CD4-positive, CD25-positive, alpha-beta regulatory T cell (primary cell): ENCODE data around the gene WDR89. TPM values are rescaled to one million over a fixed set of nuclear protein-coding genes. Genes with fewer than 3 reads are reported as not detected.
A peak's percentile ranks its signal among the peaks of the same experiment; 100 is the strongest.

ENCODE experiments used
- ATAC-seq, 2 donors: fragments of 150-1000 bp; cut with Tn5 transposase; one replicate each; pipeline ENCODE4 v1.10.0; 2021; ENCODE audit warnings: low read depth in 2 of 2, moderate number of reproducible peaks in 2 of 2, moderate library complexity in 1 of 2
- DNase-seq, 3 donors: peaks; one replicate each; pipeline versions ENCODE4 v3.0.0 to v3.0.0-alpha.2; 2012 to 2022; ENCODE audit warnings: mixed read lengths in 1 of 3
- H3K27ac ChIP-seq: one replicate; pipeline ENCODE4 v1.7.0; 2013; ENCODE audit warnings: mild to moderate bottlenecking, low read length; ENCODE audit not compliant: insufficient read depth, poor library complexity, severe bottlenecking
- H3K27me3 ChIP-seq: one replicate; pipeline ENCODE4 v1.7.0; 2013; ENCODE audit warnings: low read length; ENCODE audit not compliant: control insufficient read depth, insufficient read depth
- H3K36me3 ChIP-seq: one replicate; pipeline ENCODE4 v1.7.0; 2013; ENCODE audit warnings: mild to moderate bottlenecking, low read length, moderate library complexity; ENCODE audit not compliant: control insufficient read depth, insufficient read depth
- H3K4me1 ChIP-seq: 2 replicates; pipeline ENCODE4 v1.7.0; 2013; ENCODE audit warnings: mild to moderate bottlenecking, low read length; ENCODE audit not compliant: insufficient read depth, control insufficient read depth, poor library complexity, severe bottlenecking
- H3K4me3 ChIP-seq: one replicate; pipeline ENCODE4 v1.7.0; 2013; ENCODE audit warnings: low read depth, mild to moderate bottlenecking, low read length, moderate library complexity
- H3K9me3 ChIP-seq, 2 experiments: 1 replicate in 1 of 2; 2 replicates in 1 of 2; pipeline ENCODE4 v1.7.0; 2013; ENCODE audit warnings: low read length in 2 of 2, mild to moderate bottlenecking in 1 of 2, moderate library complexity in 1 of 2; ENCODE audit not compliant: control insufficient read depth in 2 of 2
- H3K27ac Mint-ChIP-seq, 3 donors: one replicate each; pipeline ENCODE4 v1.8.0; 2020 to 2022; ENCODE audit warnings: mild to moderate bottlenecking in 3 of 3, mixed read lengths in 3 of 3, moderate library complexity in 2 of 3
- H3K27me3 Mint-ChIP-seq: one replicate; pipeline ENCODE4 v1.8.0; 2022; ENCODE audit warnings: mild to moderate bottlenecking, mixed read lengths
- H3K36me3 Mint-ChIP-seq: one replicate; pipeline ENCODE4 v1.8.0; 2020; ENCODE audit warnings: mixed read lengths
- H3K4me1 Mint-ChIP-seq, 4 donors: one replicate each; pipeline ENCODE4 v1.8.0; 2020 to 2022; ENCODE audit warnings: mixed read lengths in 4 of 4, mild to moderate bottlenecking in 1 of 4
- H3K4me3 Mint-ChIP-seq, 4 donors: one replicate each; pipeline ENCODE4 v1.8.0; 2020 to 2022; ENCODE audit warnings: mild to moderate bottlenecking in 4 of 4, mixed read lengths in 4 of 4, moderate library complexity in 3 of 4
- H3K9me3 Mint-ChIP-seq, 7 donors: one replicate each; pipeline ENCODE4 v1.8.0; 2020 to 2022; ENCODE audit warnings: mixed read lengths in 7 of 7, mild to moderate bottlenecking in 3 of 7, moderate library complexity in 2 of 7
- polyA plus RNA-seq, 4 donors: library from polyadenylated mRNA; unstranded; fragments of 300-500 nt; fragmentation: Illumina TruSeq; gene quantifications; one replicate each; pipeline ENCODE4 v1.2.3, GENCODE V29; 2021
- total RNA-seq: library from RNA; stranded (reverse); gene quantifications from one replicate; pipeline ENCODE4 v1.2.3, GENCODE V29; 2022

WDR89 gene
- total and polyA plus RNA-seq, 5 donors from 2014 or later: 14.6 to 21.5 (median 19.3) TPM

- Mint-ChIP-seq H3K27ac (peak overlapping the region in 2 of 3 donors; percentile 12 to 42), H3K36me3 (peaks cover 30% of the 10 kb centered on the region), H3K27me3 (no peaks in the 10 kb centered on the region), H3K9me3 (no peaks in the 10 kb centered on the region), H3K4me1 (peaks cover 24 to 58% (median 32%) of the 10 kb centered on the region in 4 donors), H3K4me3 (no peak overlapping the region)
- no peak for DNase-seq
- H3K27ac ChIP-seq: no peak overlapping the region
- H3K27me3 ChIP-seq: no peaks in the 10 kb centered on the region
- ATAC-seq: no peak
- H3K4me1 ChIP-seq: peaks cover 4% of the 10 kb centered on the region
- H3K4me3 ChIP-seq: no peak overlapping the region
- no peaks in the 10 kb centered on the region for H3K9me3 ChIP-seq
- H3K36me3 ChIP-seq: peaks cover 24% of the 10 kb centered on the region
These were observed 26.9 kb downstream of the WDR89 start for GRCh38 chr14:63614679-63615363.

GRCh38 chr14:63611078-63611477 lies 30.6 kb downstream of the WDR89 start:
- H3K4me1 ChIP-seq: no peaks in the 10 kb centered on the region
- H3K27me3 ChIP-seq: no peaks in the 10 kb centered on the region
- DNase-seq (no peak), ATAC-seq (no peak)
- H3K36me3 ChIP-seq: peaks cover 11% of the 10 kb centered on the region
- no peak overlapping the region for H3K27ac ChIP-seq
- Mint-ChIP-seq H3K4me3 (no peak overlapping the region), H3K27me3 (no peaks in the 10 kb centered on the region), H3K9me3 (no peaks in the 10 kb centered on the region), H3K36me3 (peaks cover 17% of the 10 kb centered on the region), H3K27ac (no peak overlapping the region), H3K4me1 (peaks cover 8 to 40% (median 13%) of the 10 kb centered on the region in 4 donors)
- H3K9me3 ChIP-seq: no peaks in the 10 kb centered on the region
- H3K4me3 ChIP-seq: no peak overlapping the region

DNA sequence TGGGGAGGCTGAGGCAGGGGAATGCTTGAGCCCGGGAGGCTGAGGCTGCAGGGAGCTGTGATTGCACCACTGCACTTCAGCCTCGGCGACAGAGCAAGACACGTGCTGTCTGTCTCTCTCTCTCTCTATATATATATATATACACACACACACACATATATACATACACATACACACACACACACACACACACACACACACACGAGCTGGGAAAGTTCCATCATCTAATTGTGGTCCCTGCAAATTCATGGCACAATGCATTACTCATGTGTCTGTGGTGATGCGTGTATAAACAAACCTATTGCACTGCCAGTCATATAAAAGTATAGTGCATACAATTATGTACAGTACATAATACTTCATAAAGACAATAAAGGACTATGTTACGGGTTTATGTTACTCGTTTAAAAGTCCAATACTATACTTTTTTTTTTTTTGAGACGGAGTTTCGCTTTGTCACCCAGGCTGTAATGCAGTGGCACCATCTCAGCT lies 36.6 kb downstream of the WDR89 start:
- no peak overlapping the region for H3K4me3 Mint-ChIP-seq
- peaks cover 16% of the 10 kb centered on the region for H3K36me3 Mint-ChIP-seq
- peaks cover 0 to 2% (median 0%) of the 10 kb centered on the region in 7 donors for H3K9me3 Mint-ChIP-seq
- no peaks in the 10 kb centered on the region for H3K27me3 Mint-ChIP-seq
- DNase-seq (no peak), ATAC-seq (no peak)
- Histone ChIP-seq H3K9me3 (no peaks in the 10 kb centered on the region), H3K4me3 (no peak overlapping the region), H3K4me1 (peaks cover 5% of the 10 kb centered on the region), H3K36me3 (peaks cover 14% of the 10 kb centered on the region), H3K27me3 (no peaks in the 10 kb centered on the region), H3K27ac (no peak overlapping the region)
- H3K4me1 Mint-ChIP-seq: peaks cover 6 to 36% (median 15%) of the 10 kb centered on the region in 4 donors
- H3K27ac Mint-ChIP-seq: peak overlapping the region in 2 of 3 donors; percentile 3 to 72

DNA sequence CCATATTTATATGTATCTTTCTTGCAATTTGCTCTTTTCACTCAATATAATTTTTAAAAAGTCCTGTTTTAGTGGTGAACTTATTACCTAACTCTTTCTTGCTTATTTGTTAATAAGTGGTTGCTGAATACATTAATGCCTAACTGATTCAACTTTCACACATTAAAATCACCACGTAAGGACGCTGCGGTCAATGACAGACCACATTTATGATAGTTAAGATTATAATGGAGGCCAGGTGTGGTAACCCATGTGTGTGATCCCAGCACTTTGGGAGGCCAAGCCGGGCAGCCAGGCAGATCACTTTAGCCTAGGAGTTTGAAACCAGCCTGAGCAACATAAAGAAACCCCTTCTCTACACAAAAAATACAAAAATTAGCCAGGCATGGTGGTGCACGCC lies 37.0 kb downstream of the WDR89 start:
- Mint-ChIP-seq H3K27ac (peak overlapping the region in 2 of 3 donors; percentile 3 to 72), H3K27me3 (no peaks in the 10 kb centered on the region), H3K9me3 (peaks cover 0 to 2% (median 0%) of the 10 kb centered on the region in 7 donors), H3K36me3 (peaks cover 17% of the 10 kb centered on the region), H3K4me3 (no peak overlapping the region), H3K4me1 (peaks cover 6 to 33% (median 15%) of the 10 kb centered on the region in 4 donors)
- DNase-seq (no peak), ATAC-seq (no peak)
- H3K9me3 ChIP-seq: no peaks in the 10 kb centered on the region
- peaks cover 5% of the 10 kb centered on the region for H3K4me1 ChIP-seq
- H3K27ac ChIP-seq: no peak overlapping the region
- peaks cover 15% of the 10 kb centered on the region for H3K36me3 ChIP-seq
- H3K27me3 ChIP-seq: no peaks in the 10 kb centered on the region
- H3K4me3 ChIP-seq: no peak overlapping the region

GRCh38 chr14:63603749-63604277 lies 37.9 kb downstream of the WDR89 start:
- Mint-ChIP-seq H3K27me3 (no peaks in the 10 kb centered on the region), H3K9me3 (peaks cover 0 to 2% (median 0%) of the 10 kb centered on the region in 7 donors), H3K27ac (peak overlapping the region; percentile 21 to 36 (median 26)), H3K4me3 (no peak overlapping the region), H3K4me1 (peaks cover 6 to 31% (median 17%) of the 10 kb centered on the region in 4 donors), H3K36me3 (peaks cover 25% of the 10 kb centered on the region)
- H3K9me3 ChIP-seq: no peaks in the 10 kb centered on the region
- H3K36me3 ChIP-seq: peaks cover 23% of the 10 kb centered on the region
- no peaks in the 10 kb centered on the region for H3K27me3 ChIP-seq
- H3K27ac ChIP-seq: no peak overlapping the region
- peak in 1 of 3 donors; percentile 39 for DNase-seq
- peaks cover 5% of the 10 kb centered on the region for H3K4me1 ChIP-seq
- peak; percentile 14 to 34 for ATAC-seq
- H3K4me3 ChIP-seq: no peak overlapping the region

DNA sequence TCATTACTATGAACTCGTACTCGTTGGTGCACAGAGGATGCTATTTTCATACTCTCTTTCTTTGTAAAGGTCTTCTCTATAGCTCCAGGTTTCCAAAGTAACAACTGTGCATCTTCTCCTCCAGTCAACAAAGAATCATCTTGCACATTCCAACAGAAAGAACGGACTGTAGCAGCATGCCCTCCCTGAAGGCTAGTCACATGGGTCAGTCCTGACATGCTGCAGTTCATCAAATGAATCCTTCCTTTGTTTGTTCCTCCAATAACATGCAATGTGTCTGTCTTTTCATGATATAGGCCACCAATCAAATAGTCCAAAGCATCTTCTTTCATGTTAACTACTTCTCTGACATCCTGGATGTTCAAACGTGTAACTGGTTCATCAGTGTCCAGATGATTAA lies 42.9 kb downstream of the WDR89 start:
- H3K36me3 Mint-ChIP-seq: peaks cover 53% of the 10 kb centered on the region
- no peak for DNase-seq
- H3K27me3 Mint-ChIP-seq: no peaks in the 10 kb centered on the region
- peaks cover 0 to 23% (median 5%) of the 10 kb centered on the region in 7 donors for H3K9me3 Mint-ChIP-seq
- peaks cover 6 to 16% of the 10 kb centered on the region in 2 experiments for H3K9me3 ChIP-seq
- peaks cover under 1% of the 10 kb centered on the region for H3K4me1 ChIP-seq
- ATAC-seq: no peak
- no peaks in the 10 kb centered on the region for H3K27me3 ChIP-seq
- no peak overlapping the region for H3K27ac Mint-ChIP-seq
- no peak overlapping the region for H3K27ac ChIP-seq
- H3K4me1 Mint-ChIP-seq: peaks cover 4 to 24% (median 9%) of the 10 kb centered on the region in 4 donors
- no peak overlapping the region for H3K4me3 Mint-ChIP-seq
- H3K36me3 ChIP-seq: peaks cover 38% of the 10 kb centered on the region
- no peak overlapping the region for H3K4me3 ChIP-seq

GRCh38 chr14:63596998-63597658 lies 44.5 kb downstream of the WDR89 start:
- Mint-ChIP-seq H3K27ac (no peak overlapping the region), H3K9me3 (peaks cover 0 to 25% (median 5%) of the 10 kb centered on the region in 7 donors), H3K4me1 (peaks cover 0 to 16% (median 3%) of the 10 kb centered on the region in 4 donors), H3K27me3 (no peaks in the 10 kb centered on the region), H3K36me3 (peaks cover 45% of the 10 kb centered on the region), H3K4me3 (no peak overlapping the region)
- H3K27ac ChIP-seq: no peak overlapping the region
- no peaks in the 10 kb centered on the region for H3K27me3 ChIP-seq
- no peak overlapping the region for H3K4me3 ChIP-seq
- peaks cover 6 to 20% of the 10 kb centered on the region in 2 experiments for H3K9me3 ChIP-seq
- ATAC-seq (no peak), DNase-seq (no peak)
- no peaks in the 10 kb centered on the region for H3K4me1 ChIP-seq
- peaks cover 32% of the 10 kb centered on the region for H3K36me3 ChIP-seq
